ENCODE data around the gene MRC2. TPM values are rescaled to one million over a fixed set of nuclear protein-coding genes. Genes with fewer than 3 reads are reported as not detected.
A peak's percentile ranks its signal among the peaks of the same experiment; 100 is the strongest.
"Not testable (repeated sequence)": the region's sequence is repeated elsewhere in the genome, so short reads cannot be mapped to it uniquely, and the experiment has no call there.

The MRC2 gene
- total RNA-seq, 1 experiment from 2014 or later, result 2.3 TPM

- intact Hi-C loops (cut with micrococcal nuclease; ENCODE audit: unreplicated experiment), result no loop called here
- TF ChIP-seq, protein P1, sequence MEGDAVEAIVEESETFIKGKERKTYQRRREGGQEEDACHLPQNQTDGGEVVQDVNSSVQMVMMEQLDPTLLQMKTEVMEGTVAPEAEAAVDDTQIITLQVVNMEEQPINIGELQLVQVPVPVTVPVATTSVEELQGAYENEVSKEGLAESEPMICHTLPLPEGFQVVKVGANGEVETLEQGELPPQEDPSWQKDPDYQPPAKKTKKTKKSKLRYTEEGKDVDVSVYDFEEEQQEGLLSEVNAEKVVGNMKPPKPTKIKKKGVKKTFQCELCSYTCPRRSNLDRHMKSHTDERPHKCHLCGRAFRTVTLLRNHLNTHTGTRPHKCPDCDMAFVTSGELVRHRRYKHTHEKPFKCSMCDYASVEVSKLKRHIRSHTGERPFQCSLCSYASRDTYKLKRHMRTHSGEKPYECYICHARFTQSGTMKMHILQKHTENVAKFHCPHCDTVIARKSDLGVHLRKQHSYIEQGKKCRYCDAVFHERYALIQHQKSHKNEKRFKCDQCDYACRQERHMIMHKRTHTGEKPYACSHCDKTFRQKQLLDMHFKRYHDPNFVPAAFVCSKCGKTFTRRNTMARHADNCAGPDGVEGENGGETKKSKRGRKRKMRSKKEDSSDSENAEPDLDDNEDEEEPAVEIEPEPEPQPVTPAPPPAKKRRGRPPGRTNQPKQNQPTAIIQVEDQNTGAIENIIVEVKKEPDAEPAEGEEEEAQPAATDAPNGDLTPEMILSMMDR (IDR thresholded peaks at IDR 0.05; ENCODE audit: unreplicated experiment), result no peak
- H3K4me1 Mint-ChIP-seq (ENCODE audit: low read depth, unreplicated experiment), result no peaks in the 10 kb centered on the region
- no peaks in the 10 kb centered on the region for H3K9me3 Mint-ChIP-seq (ENCODE audit: low read depth, unreplicated experiment)
- no peak overlapping the region for H3K4me3 Mint-ChIP-seq (ENCODE audit: low read depth, unreplicated experiment)
- no peaks in the 10 kb centered on the region for H3K36me3 Mint-ChIP-seq (ENCODE audit: insufficient read depth, unreplicated experiment)
- no TSS peak for BruUV-seq (replicated peaks)
- H3K27me3 Mint-ChIP-seq (ENCODE audit: unreplicated experiment), result no peaks in the 10 kb centered on the region
- CTCF ChIA-PET, result interaction anchor here (0.9 kb wide), 1 partner anchor 18 kb away, joined by 3 read pairs; no protein-coding TSS in a partner anchor
- no peak overlapping the region for H3K27ac Mint-ChIP-seq (ENCODE audit: unreplicated experiment)
- no peak for DNase-seq
Measured at GRCh38 chr17:62692159-62692651, 64.7 kb downstream of the MRC2 start.

DNA sequence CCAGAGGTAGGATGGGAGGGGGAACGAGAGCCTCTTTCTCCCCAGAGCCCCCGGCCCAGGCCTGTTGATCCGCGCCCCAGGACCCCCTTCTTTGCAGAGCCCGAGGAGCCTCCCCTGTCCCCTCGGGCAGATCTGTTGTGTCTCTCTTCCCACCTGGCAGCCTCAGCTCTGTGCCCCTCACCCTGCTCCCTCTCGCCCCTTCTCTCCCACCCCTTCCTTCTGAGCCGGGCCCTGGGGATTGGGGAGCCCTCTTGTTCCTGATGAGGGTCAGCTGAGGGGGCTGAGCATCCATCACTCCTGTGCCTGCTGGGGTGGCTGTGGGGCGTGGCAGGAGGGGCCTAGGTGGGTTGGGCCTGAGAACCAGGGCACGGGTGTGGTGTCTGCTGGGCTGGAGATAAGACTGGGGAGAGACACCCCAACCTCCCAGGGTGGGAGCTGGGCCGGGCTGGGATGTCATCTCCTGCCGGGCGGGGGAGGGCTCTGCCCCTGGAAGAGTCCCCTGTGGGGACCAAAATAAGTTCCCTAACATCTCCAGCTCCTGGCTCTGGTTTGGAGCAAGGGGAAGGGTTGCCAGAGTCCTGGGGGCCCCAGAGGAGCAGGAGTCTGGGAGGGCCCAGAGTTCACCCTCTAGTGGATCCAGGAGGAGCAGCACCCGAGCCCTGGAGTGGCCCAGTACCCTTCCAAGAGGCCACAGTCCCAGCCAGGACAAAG lies 65.4 kb downstream of the MRC2 start:
- TF ChIP-seq, protein P1 (IDR thresholded peaks at IDR 0.05; ENCODE audit: unreplicated experiment), result no peak
- no TSS peak for BruUV-seq (replicated peaks)
- no peaks in the 10 kb centered on the region for H3K9me3 Mint-ChIP-seq (ENCODE audit: low read depth, unreplicated experiment)
- no peak overlapping the region for H3K4me3 Mint-ChIP-seq (ENCODE audit: low read depth, unreplicated experiment)
- intact Hi-C loops (cut with micrococcal nuclease; ENCODE audit: unreplicated experiment), result no loop called here
- no peaks in the 10 kb centered on the region for H3K36me3 Mint-ChIP-seq (ENCODE audit: insufficient read depth, unreplicated experiment)
- H3K4me1 Mint-ChIP-seq (ENCODE audit: low read depth, unreplicated experiment), result no peaks in the 10 kb centered on the region
- DNase-seq, result peak; percentile 26
- no peak overlapping the region for H3K27ac Mint-ChIP-seq (ENCODE audit: unreplicated experiment)
- CTCF ChIA-PET, result interaction anchor here (1.6 kb wide), 1 partner anchor 21 kb away, joined by 3 read pairs; no protein-coding TSS in a partner anchor
- no peaks in the 10 kb centered on the region for H3K27me3 Mint-ChIP-seq (ENCODE audit: unreplicated experiment)

DNA sequence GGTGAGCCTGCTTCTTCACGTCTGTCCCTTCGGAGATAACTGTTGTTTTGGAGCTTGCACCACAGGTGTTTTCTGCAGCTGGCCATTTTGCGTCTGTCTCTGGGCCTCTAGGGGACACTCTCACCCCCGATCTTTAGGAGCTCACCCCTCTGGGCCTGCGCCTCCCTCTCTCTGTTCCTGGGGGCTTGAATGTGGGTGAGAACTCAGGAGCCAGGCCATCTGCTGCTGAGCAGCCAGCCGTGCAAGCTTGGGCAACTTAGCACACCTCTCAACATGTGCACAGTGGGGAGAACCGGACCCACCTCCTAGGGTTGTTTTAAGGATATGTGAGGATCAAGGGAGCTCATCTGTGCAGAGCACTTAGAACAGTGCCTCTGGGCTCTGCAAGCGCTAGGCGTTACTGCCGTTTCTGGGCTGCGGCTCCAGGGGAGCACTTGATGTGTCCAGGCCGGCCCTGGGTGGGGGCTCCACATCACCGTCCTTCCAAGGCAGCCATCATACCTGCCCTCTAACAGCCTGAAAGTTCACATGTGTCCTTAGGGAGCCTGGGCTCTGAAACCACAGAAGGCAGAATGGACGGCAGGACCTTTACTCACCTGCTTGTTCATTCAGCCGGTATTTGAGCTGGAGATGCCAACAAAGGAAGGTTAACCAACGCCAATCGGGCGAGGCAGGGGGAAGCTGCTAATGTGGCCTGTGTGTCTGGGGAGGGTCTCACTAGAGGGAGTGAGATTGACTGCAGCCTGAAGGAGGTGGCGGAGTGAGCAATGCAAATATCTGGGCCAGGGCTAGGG lies 66.3 kb downstream of the MRC2 start:
- no peaks in the 10 kb centered on the region for H3K4me1 Mint-ChIP-seq (ENCODE audit: low read depth, unreplicated experiment)
- TF ChIP-seq, protein P1 (IDR thresholded peaks at IDR 0.05; ENCODE audit: unreplicated experiment), result no peak
- no peak for DNase-seq
- CTCF ChIA-PET, result interaction anchor here (0.9 to 1.6 kb wide), 2 partner anchors 22 to 38 kb away, joined by 3 read pairs; no protein-coding TSS in a partner anchor
- H3K27ac Mint-ChIP-seq (ENCODE audit: unreplicated experiment), result no peak overlapping the region
- intact Hi-C loops (cut with micrococcal nuclease; ENCODE audit: unreplicated experiment), result no loop called here
- BruUV-seq (replicated peaks), result no TSS peak
- no peaks in the 10 kb centered on the region for H3K36me3 Mint-ChIP-seq (ENCODE audit: insufficient read depth, unreplicated experiment)
- H3K9me3 Mint-ChIP-seq (ENCODE audit: low read depth, unreplicated experiment), result no peaks in the 10 kb centered on the region
- no peaks in the 10 kb centered on the region for H3K27me3 Mint-ChIP-seq (ENCODE audit: unreplicated experiment)
- H3K4me3 Mint-ChIP-seq (ENCODE audit: low read depth, unreplicated experiment), result no peak overlapping the region

DNA sequence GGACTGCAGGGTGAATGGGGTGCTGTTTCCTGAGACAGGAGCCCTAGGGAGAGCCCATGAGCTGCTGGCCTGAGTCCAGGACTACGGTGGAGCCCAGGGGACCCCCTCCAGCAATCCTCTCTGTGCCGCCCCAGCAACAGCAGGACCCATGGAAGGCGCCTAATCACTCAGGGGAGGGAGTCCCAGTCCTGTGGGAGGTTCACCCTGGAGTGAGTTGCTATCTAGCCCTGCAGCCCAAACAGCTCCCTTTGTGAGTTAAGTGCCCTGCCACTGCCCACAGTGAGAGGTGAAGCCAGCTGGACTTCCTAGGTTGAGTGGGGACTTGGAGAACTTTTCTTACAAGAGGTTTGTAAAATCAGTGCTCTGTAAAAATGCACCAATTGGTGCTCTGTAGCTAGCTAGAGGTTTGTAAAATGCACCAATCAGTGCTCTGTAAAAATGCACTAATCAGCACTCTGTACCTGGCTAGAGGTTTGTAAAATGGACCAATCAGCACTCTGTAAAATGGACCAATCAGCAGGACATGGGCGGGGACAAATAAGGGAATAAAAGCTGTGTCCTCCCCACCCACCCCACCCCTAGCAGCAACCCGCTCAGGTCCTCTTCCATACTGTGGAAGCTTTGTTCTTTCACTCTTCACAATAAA lies 67.7 kb downstream of the MRC2 start:
- H3K4me3 Mint-ChIP-seq (ENCODE audit: low read depth, unreplicated experiment); H3K4me1 Mint-ChIP-seq (ENCODE audit: low read depth, unreplicated experiment); H3K36me3 Mint-ChIP-seq (ENCODE audit: insufficient read depth, unreplicated experiment); DNase-seq; CTCF ChIA-PET; H3K27me3 Mint-ChIP-seq (ENCODE audit: unreplicated experiment); BruUV-seq (replicated peaks); intact Hi-C loops (cut with micrococcal nuclease; ENCODE audit: unreplicated experiment); H3K27ac Mint-ChIP-seq (ENCODE audit: unreplicated experiment); H3K9me3 Mint-ChIP-seq (ENCODE audit: low read depth, unreplicated experiment): not testable (repeated sequence)

Data from Calu3 (cell line).